ENCODE results near the gene ZNF492.

- TF ChIP-seq CTCF (IDR thresholded peaks at IDR 0.05; ENCODE audit: insufficient read depth, low read length, poor library complexity, severe bottlenecking) (no peak), EZH2phosphoT487 (conservative IDR thresholded peaks at IDR 0.05; ENCODE audit: low read length) (no peak)
These were observed 32.1 kb upstream of the ZNF492 start for GRCh38 chr19:22601906-22602630.

All from SU-DHL-6 (cell line).